SK-N-SH (cell line): Measurements from ENCODE around the gene P2RX1.

Source experiments
- EP300 ChIP-seq, 2 experiments: IDR thresholded peaks; 2 replicates each; pipeline versions ENCODE4 v1.4.0 to v1.6.1; 2012; ENCODE audit warnings: borderline replicate concordance in 1 of 2, low read depth in 1 of 2, low read length in 1 of 2
- EZH2phosphoT487 ChIP-seq: fragments of 200-600 bp; sonication (generic); IDR thresholded peaks from 2 replicates; pipeline ENCODE4 v1.6.1; 2017; ENCODE audit warnings: low read depth, mixed run types, mild to moderate bottlenecking, antibody characterized with exemption, moderate library complexity, borderline replicate concordance
- GATA2 ChIP-seq: sonication (generic); formaldehyde crosslinking; IDR thresholded peaks from 2 replicates; pipeline ENCODE4 v1.5.0; 2020; ENCODE audit warnings: mild to moderate bottlenecking, missing genetic modification reagents
- NRF1 ChIP-seq: IDR thresholded peaks from 2 replicates; pipeline ENCODE4 v1.6.1; 2012; ENCODE audit warnings: low read depth, mild to moderate bottlenecking, low read length
- PBX3 ChIP-seq: IDR thresholded peaks from 2 replicates; pipeline ENCODE4; 2012
- POLR2AphosphoS5 ChIP-seq: IDR thresholded peaks from 2 replicates; pipeline ENCODE4 v1.6.1; 2012; ENCODE audit warnings: low read depth, low read length
- REST ChIP-seq: IDR thresholded peaks from 2 replicates; pipeline ENCODE4 v1.6.1; 2012; ENCODE audit warnings: mild to moderate bottlenecking, low read depth, low read length, moderate library complexity
- TAF1 ChIP-seq: IDR thresholded peaks from 2 replicates; pipeline ENCODE4 v1.6.1; 2012; ENCODE audit warnings: low read depth, mild to moderate bottlenecking, low read length, moderate library complexity, borderline replicate concordance
- TF ChIP-seq, protein P1 (sequence below): fragments of 200-600 bp; sonication (generic); IDR thresholded peaks from 2 replicates; pipeline ENCODE4 v1.6.1; 2017; ENCODE audit warnings: antibody characterized with exemption, mild to moderate bottlenecking, moderate library complexity
- TF ChIP-seq, protein P2 (sequence below): IDR thresholded peaks from 2 replicates; pipeline ENCODE4 v1.4.0; 2012; ENCODE audit warnings: low read depth

GRCh38 chr17:3873862-3874261 lies 42.4 kb downstream of the P2RX1 start:
- TF ChIP-seq POLR2AphosphoS5 (no peak), PBX3 (no peak), GATA2 (CRISPR knock-in tag) (no peak), TAF1 (no peak), REST (no peak), EZH2phosphoT487 (no peak), NRF1 (no peak), EP300 (IDR thresholded peaks at IDR 0.05; ENCODE audit: borderline replicate concordance in 1 of 2, low read depth in 1 of 2, low read length in 1 of 2) (no peak)
- TF ChIP-seq, protein P1, sequence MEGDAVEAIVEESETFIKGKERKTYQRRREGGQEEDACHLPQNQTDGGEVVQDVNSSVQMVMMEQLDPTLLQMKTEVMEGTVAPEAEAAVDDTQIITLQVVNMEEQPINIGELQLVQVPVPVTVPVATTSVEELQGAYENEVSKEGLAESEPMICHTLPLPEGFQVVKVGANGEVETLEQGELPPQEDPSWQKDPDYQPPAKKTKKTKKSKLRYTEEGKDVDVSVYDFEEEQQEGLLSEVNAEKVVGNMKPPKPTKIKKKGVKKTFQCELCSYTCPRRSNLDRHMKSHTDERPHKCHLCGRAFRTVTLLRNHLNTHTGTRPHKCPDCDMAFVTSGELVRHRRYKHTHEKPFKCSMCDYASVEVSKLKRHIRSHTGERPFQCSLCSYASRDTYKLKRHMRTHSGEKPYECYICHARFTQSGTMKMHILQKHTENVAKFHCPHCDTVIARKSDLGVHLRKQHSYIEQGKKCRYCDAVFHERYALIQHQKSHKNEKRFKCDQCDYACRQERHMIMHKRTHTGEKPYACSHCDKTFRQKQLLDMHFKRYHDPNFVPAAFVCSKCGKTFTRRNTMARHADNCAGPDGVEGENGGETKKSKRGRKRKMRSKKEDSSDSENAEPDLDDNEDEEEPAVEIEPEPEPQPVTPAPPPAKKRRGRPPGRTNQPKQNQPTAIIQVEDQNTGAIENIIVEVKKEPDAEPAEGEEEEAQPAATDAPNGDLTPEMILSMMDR: no peak
- TF ChIP-seq, protein P2, sequence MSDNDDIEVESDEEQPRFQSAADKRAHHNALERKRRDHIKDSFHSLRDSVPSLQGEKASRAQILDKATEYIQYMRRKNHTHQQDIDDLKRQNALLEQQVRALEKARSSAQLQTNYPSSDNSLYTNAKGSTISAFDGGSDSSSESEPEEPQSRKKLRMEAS: no peak
